HepG2 (cell line): ENCODE results near the gene UGCG. TPM values are rescaled to one million over a fixed set of nuclear protein-coding genes. Genes with fewer than 3 reads are reported as not detected.

ENCODE experiments used
- AHR ChIP-seq: IDR thresholded peaks from 2 replicates; pipeline ENCODE4 v1.6.1; 2018; ENCODE audit warnings: missing genetic modification reagents, missing compliant biosample characterization
- ARID3A ChIP-seq: IDR thresholded peaks from 2 replicates; pipeline ENCODE4 v1.6.1; 2012; ENCODE audit warnings: low read depth, low read length, improper control_type of control experiment
- ATAD3A ChIP-seq: sonication (generic); formaldehyde crosslinking; IDR thresholded peaks from 2 replicates; pipeline ENCODE4 v1.4.0; 2020; ENCODE audit warnings: missing genetic modification reagents
- ATF7-NPFF ChIP-seq: sonication (generic); formaldehyde crosslinking; IDR thresholded peaks from 2 replicates; pipeline ENCODE4 v1.8.1; 2023; ENCODE audit warnings: mild to moderate bottlenecking, low read depth, missing genetic modification reagents, moderate library complexity
- CBX2 ChIP-seq, 2 experiments: fragments of 200-600 bp in 1 of 2; sonication (generic); formaldehyde crosslinking in 1 of 2; IDR thresholded peaks; 2 replicates each; pipeline versions ENCODE4 v1.7.0 to v1.8.1; 2018 to 2022; ENCODE audit warnings: low read depth in 2 of 2, low read length in 1 of 2, mild to moderate bottlenecking in 1 of 2, missing genetic modification reagents in 1 of 2
- FOXJ3 ChIP-seq: sonication (generic); formaldehyde crosslinking; IDR thresholded peaks from 2 replicates; pipeline ENCODE4 v1.4.0; 2020; ENCODE audit warnings: missing genetic modification reagents, mild to moderate bottlenecking, borderline replicate concordance
- MED8 ChIP-seq: sonication (generic); formaldehyde crosslinking; IDR thresholded peaks from 2 replicates; pipeline ENCODE4 v1.8.1; 2023; ENCODE audit warnings: mild to moderate bottlenecking, missing genetic modification reagents; ENCODE audit not compliant: insufficient replicate concordance
- SETDB1 ChIP-seq: sonication (generic); formaldehyde crosslinking; IDR thresholded peaks from 2 replicates; pipeline ENCODE4 v1.5.1; 2020; ENCODE audit warnings: missing genetic modification reagents, mild to moderate bottlenecking, borderline replicate concordance
- SRSF9 ChIP-seq: fragments of 200-400 bp; formaldehyde crosslinking; IDR thresholded peaks from 2 replicates; pipeline ENCODE4 v1.6.1; 2018; ENCODE audit warnings: borderline replicate concordance, mild to moderate bottlenecking, low read depth, low read length; ENCODE audit not compliant: insufficient read depth, poor library complexity, severe bottlenecking
- ZKSCAN5 ChIP-seq: sonication (generic); formaldehyde crosslinking; IDR thresholded peaks from 2 replicates; pipeline ENCODE4 v1.5.1; 2020; ENCODE audit warnings: mild to moderate bottlenecking, missing genetic modification reagents
- ZNF136 ChIP-seq: sonication (generic); formaldehyde crosslinking; IDR thresholded peaks from 2 replicates; pipeline ENCODE4 v1.8.1; 2022; ENCODE audit warnings: low read depth, mild to moderate bottlenecking, moderate library complexity, missing genetic modification reagents
- ZNF17 ChIP-seq: sonication (generic); formaldehyde crosslinking; IDR thresholded peaks from 2 replicates; pipeline ENCODE4 v1.5.0; 2020; ENCODE audit warnings: mild to moderate bottlenecking, missing genetic modification reagents
- ZNF350 ChIP-seq: sonication (generic); formaldehyde crosslinking; IDR thresholded peaks from 2 replicates; pipeline ENCODE4 v1.4.0; 2020; ENCODE audit warnings: mild to moderate bottlenecking, low read depth, missing genetic modification reagents, borderline replicate concordance
- ZNF441 ChIP-seq: sonication (generic); formaldehyde crosslinking; IDR thresholded peaks from 2 replicates; pipeline ENCODE4 v1.7.0; 2021; ENCODE audit warnings: missing genetic modification reagents, borderline replicate concordance
- ZNF484 ChIP-seq: sonication (generic); formaldehyde crosslinking; IDR thresholded peaks from 2 replicates; pipeline ENCODE4 v1.5.1; 2020; ENCODE audit warnings: mild to moderate bottlenecking, low read depth, missing genetic modification reagents, borderline replicate concordance
- ZNF550 ChIP-seq: sonication (generic); formaldehyde crosslinking; IDR thresholded peaks from 2 replicates; pipeline ENCODE4 v1.4.0; 2020; ENCODE audit warnings: mild to moderate bottlenecking, missing genetic modification reagents, borderline replicate concordance
- polyA plus RNA-seq, 8 experiments: library from polyadenylated mRNA; depleted of rRNA in 3 of 8; stranded (reverse) in 7 of 8; unstranded in 1 of 8; fragments of >200 nt; fragmentation: Illumina TruSeq in 4 of 8; extraction: Trizol in 4 of 8; gene quantifications; 2 replicates each; pipeline versions ENCODE4 v1.2.1 to v1.2.3, GENCODE V29; 2011 to 2016; ENCODE audit warnings: low read depth in 4 of 8, missing spikeins in 1 of 8, mixed read lengths in 1 of 8; ENCODE audit not compliant: insufficient read depth in 1 of 8
- total RNA-seq, 5 experiments: library from RNA; depleted of rRNA; stranded (reverse); fragments of >200 nt; fragmentation: Illumina TruSeq; extraction: Trizol; gene quantifications; 2 replicates each; pipeline ENCODE4 v1.2.3, GENCODE V29; 2016; ENCODE audit warnings: low read depth in 1 of 5
- TF ChIP-seq, protein P1 (sequence below): sonication (generic); formaldehyde crosslinking; IDR thresholded peaks from 2 replicates; pipeline ENCODE4 v1.4.0; 2020; ENCODE audit warnings: missing genetic modification reagents, mild to moderate bottlenecking, borderline replicate concordance
- TF ChIP-seq, protein P2 (sequence below): IDR thresholded peaks from 2 replicates; pipeline ENCODE4 v1.6.1; 2016; ENCODE audit warnings: missing genetic modification reagents, missing compliant biosample characterization
- TF ChIP-seq, protein P3 (sequence below): sonication (generic); formaldehyde crosslinking; IDR thresholded peaks from 2 replicates; pipeline ENCODE4 v1.4.0; 2020; ENCODE audit warnings: missing genetic modification reagents

UGCG gene
- total and polyA plus RNA-seq, 2 of the 13 experiments (the other 11 are each of a cell fraction or from before 2014, with no cell fraction given) = 10.5 to 13.9 TPM

DNA sequence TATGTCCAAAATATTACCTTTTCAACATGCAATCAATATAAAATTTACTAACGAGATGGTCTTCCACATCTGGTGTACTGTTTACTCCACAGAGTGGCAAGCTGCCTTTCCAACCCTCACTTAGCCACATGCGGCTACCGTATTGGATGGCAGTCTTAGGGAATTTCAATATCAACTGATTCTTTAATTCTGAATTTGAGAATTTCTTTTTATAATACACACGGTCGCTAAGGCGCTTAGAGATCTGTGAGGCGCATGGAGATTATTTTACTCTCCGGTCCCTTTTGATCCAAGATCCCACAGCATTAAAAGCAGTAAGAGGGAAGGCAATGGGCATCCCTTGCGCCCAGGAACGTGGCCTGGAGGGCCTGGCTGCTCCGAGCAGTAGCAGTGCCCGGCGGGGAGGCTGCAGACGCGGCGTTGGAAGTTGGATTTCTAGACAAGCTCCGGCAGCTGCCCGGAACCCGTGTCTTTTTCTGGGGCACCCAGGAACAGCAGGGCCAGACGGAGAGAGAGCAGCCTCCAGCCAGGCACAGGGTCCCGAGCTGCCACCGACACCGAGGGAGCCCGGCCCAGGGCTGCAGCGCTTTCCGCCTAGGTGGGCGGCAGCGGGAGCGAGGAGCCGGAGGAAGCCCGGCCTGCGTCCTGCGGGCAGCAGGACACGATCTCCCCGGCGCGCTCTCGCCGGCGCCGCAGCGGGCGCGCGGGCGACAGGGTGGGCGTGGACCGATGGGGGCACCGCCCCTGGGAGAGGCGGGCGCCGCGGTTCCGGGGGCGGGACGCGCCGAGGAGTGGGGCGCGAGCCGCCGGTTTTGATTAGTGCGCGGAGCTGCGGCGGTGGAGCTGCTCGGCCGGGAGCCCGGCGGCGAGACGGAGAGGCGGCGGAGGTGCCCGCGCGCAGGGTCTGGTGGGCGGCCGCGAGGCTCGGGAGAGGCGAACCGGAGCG lies at the start of gene UGCG (continued):
- TF ChIP-seq, protein P1, sequence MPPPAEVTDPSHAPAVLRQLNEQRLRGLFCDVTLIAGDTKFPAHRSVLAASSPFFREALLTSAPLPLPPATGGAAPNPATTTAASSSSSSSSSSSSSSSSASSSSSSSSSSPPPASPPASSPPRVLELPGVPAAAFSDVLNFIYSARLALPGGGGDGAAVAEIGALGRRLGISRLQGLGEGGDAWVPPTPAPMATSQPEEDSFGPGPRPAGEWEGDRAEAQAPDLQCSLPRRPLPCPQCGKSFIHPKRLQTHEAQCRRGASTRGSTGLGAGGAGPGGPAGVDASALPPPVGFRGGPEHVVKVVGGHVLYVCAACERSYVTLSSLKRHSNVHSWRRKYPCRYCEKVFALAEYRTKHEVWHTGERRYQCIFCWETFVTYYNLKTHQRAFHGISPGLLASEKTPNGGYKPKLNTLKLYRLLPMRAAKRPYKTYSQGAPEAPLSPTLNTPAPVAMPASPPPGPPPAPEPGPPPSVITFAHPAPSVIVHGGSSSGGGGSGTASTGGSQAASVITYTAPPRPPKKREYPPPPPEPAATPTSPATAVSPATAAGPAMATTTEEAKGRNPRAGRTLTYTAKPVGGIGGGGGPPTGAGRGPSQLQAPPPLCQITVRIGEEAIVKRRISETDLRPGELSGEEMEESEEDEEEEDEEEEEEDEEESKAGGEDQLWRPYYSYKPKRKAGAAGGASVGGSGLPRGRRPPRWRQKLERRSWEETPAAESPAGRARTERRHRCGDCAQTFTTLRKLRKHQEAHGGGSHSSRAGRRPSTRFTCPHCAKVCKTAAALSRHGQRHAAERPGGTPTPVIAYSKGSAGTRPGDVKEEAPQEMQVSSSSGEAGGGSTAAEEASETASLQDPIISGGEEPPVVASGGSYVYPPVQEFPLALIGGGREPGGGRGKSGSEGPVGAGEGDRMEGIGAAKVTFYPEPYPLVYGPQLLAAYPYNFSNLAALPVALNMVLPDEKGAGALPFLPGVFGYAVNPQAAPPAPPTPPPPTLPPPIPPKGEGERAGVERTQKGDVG = no peak
- TF ChIP-seq SRSF9 (no peak), FOXJ3 (CRISPR knock-in tag) (peak; percentile 49; the same call in 1 of the 2 replicates), ZKSCAN5 (CRISPR knock-in tag) (no peak), CBX2 (IDR thresholded peaks at IDR 0.05; ENCODE audit: low read depth, low read length) (no peak), CBX2 (CRISPR knock-in tag; IDR thresholded peaks at IDR 0.05; ENCODE audit: low read depth) (no peak), ZNF350 (CRISPR knock-in tag) (peak; percentile 55; the same call in 1 of the 2 replicates), ATF7-NPFF (CRISPR knock-in tag) (no peak), SETDB1 (no peak), AHR (CRISPR knock-in tag) (0 out of 2 replicates have a peak, but pooled peaks have one; percentile 47), MED8 (CRISPR knock-in tag) (no peak), ZNF441 (CRISPR knock-in tag) (no peak; the same call in 1 of the 2 replicates), ATAD3A (CRISPR knock-in tag) (no peak), ZNF550 (CRISPR knock-in tag) (no peak), ZNF17 (CRISPR knock-in tag) (no peak), ZNF484 (CRISPR knock-in tag) (no peak), ZNF136 (CRISPR knock-in tag) (no peak), ARID3A (no peak)
- TF ChIP-seq, protein P2, sequence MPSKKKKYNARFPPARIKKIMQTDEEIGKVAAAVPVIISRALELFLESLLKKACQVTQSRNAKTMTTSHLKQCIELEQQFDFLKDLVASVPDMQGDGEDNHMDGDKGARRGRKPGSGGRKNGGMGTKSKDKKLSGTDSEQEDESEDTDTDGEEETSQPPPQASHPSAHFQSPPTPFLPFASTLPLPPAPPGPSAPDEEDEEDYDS (CRISPR knock-in tag) = no peak
- TF ChIP-seq, protein P3, sequence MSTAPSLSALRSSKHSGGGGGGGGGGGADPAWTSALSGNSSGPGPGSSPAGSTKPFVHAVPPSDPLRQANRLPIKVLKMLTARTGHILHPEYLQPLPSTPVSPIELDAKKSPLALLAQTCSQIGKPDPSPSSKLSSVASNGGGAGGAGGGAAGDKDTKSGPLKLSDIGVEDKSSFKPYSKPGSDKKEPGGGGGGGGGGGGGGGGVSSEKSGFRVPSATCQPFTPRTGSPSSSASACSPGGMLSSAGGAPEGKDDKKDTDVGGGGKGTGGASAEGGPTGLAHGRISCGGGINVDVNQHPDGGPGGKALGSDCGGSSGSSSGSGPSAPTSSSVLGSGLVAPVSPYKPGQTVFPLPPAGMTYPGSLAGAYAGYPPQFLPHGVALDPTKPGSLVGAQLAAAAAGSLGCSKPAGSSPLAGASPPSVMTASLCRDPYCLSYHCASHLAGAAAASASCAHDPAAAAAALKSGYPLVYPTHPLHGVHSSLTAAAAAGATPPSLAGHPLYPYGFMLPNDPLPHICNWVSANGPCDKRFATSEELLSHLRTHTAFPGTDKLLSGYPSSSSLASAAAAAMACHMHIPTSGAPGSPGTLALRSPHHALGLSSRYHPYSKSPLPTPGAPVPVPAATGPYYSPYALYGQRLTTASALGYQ (CRISPR knock-in tag) = no peak
